GM18951 (cell line): ENCODE measurements around the gene CASR.
"Not testable (repeated sequence)": the region's sequence is repeated elsewhere in the genome, so short reads cannot be mapped to it uniquely, and the experiment has no call there.

Source experiments
- POLR2A ChIP-seq: IDR thresholded peaks from 4 replicates; pipeline ENCODE4 v1.6.1; 2011; ENCODE audit warnings: mild to moderate bottlenecking; ENCODE audit not compliant: insufficient read length, insufficient read depth; ENCODE audit errors: extremely low read depth
- in situ Hi-C: fragments of 300-500 bp; cut with MboI; formaldehyde crosslinking; loops from one replicate; pipeline ENCODE4 v1.12.0; 2022; ENCODE audit warnings: low sequenced_read_pairs, mixed read lengths, inconsistent platforms; ENCODE audit not compliant: unreplicated experiment

CASR gene

GRCh38 chr3:122189357-122189756 is 5.9 kb downstream of the CASR start:
- in situ Hi-C loops, result no loop called here
- TF ChIP-seq POLR2A, result no peak

GRCh38 chr3:122190525-122190924 is 7.1 kb downstream of the CASR start:
- TF ChIP-seq POLR2A, result no peak

DNA sequence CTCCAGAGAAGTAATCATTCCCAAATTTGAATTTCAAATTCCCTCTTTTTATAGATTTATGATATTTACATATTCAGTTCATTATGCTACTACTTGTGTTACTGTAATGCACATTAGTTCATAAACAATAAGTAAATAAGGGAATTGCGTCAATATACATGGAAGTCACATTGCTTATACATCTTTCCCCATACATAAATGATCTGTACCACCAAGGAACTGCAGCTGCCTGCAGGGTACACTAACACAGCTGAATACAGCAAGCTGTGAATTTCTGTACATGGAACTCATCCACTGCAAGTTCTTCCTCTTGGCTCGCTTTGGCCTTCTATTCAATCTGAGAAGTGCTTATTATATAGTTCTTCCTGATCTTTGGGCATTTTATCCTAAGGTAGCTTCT is 15.5 kb downstream of the CASR start:
- in situ Hi-C loops, result no loop called here
- TF ChIP-seq POLR2A, result no peak

More at GRCh38 chr3:122190525-122190924, 7.1 kb downstream of the CASR start:
- in situ Hi-C loops, result no loop called here

DNA sequence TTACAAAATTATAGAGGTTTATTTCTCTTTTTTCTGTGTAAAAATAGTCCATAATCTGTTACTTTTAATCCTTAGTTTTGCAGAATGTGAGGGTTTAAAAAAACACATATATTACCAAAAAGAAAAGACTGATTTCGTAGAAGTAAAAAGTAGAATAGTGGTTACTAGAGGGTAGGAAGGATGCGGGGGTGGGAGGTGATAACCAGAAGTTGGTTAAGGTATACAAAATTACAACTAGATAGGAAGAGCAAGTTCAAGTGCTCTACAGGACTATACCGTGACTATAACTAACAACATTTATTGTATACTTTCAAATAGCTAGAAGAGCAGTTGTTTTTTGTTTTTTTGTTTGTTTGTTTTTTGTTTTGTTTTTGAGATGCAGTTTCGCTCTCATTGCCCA is 16.1 kb downstream of the CASR start:
- no peak for TF ChIP-seq POLR2A
- in situ Hi-C loops, result no loop called here

- no peak for TF ChIP-seq POLR2A
- in situ Hi-C loops, result no loop called here
Measured at GRCh38 chr3:122200661-122201060, 17.2 kb downstream of the CASR start.

- in situ Hi-C loops, result not testable (repeated sequence)
Measured at GRCh38 chr3:122201476-122201875, 18.0 kb downstream of the CASR start.

DNA sequence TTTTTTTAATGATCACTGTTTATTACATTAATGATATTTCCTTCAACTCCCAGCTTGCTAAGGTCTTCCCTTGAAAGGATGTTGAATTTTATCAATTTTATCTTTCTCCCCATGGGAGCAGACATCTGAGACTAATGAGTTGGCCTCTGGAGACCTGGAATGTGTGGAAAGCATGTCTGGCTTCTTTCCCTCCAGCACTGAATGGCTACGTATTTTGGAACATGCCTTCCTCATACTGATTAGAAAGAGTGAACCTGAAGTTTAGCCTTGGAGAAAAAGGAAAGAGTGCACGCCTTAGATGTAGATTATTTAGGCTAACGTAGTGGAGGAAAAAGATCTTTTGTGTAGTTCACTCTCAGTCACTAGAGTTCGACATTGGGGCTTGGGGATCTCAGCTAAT is 25.1 kb downstream of the CASR start:
- in situ Hi-C loops, result no loop called here
- no peak for TF ChIP-seq POLR2A

DNA sequence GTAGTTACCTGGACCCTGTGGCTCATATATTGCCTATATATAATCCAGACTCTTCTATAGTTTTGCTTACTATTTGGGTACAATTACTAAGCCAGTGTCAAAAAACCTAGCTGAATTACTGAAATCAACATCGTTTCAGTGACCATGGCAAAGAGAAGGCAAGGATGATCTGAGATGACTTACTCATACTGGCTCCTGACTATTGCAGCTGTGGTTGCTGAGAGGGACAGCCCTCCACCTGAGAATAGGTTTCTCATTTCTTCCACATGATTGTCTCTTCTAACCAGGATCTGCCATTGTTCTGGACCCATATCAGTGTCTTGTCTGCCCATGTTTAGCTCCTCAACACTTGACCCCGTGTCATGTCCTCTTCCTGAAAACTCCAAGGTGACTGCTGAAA is 30.2 kb downstream of the CASR start:
- in situ Hi-C loops, result no loop called here
- no peak for TF ChIP-seq POLR2A

GRCh38 chr3:122214711-122215110 is 31.2 kb downstream of the CASR start:
- no peak for TF ChIP-seq POLR2A
- in situ Hi-C loops, result no loop called here

DNA sequence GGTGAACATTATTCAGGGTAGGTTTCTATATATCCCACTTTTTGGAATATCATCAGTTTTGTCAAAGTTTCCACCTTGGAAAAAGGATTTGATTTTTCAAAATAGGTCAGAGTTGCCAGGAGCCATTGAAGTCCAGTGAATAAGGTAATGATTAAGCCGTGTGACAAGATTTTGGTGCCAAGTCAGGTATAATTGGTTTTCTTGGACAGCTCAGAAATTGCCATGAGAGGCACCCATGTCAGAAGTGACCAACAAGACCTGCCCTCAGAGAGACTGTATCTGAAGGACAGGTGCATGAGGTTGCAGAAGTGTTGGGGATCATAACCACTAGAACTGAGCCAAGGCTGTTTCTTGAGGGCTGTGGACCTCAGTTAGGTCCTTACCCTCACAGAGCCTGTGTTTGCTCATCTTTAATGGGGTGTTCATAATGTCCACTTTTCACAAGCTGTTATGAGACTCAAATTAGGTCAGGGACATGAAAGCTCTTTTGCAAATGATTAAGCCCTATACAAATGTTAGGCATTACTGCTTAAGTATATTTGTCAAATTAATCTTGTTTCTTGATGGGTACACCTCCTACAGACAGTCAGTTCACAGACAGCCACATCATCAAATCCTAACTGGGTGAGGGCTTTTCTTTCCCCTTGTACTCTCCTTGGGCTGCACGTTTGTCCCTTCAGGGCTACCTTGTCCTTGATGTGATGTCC is 32.3 kb downstream of the CASR start:
- TF ChIP-seq POLR2A, result no peak
- in situ Hi-C loops, result no loop called here

DNA sequence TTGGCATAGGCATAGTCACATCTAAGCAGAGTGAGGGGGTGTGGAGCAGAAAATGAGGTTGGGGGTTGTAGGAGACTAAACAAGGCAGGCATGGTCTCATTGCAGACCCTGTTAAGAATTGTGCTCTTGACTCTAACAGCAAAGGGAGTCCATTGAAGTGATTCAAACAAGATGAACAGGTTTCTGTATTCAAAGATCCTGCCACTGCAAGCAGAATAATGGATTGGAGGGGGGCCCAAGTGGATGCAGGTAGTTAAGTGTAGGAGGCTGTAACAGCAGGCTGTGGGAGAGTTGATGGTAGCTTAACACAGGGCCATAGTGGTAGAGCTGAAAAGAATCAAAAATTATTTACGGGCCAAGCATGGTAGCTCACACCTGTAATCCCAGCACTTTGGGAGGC is 34.4 kb downstream of the CASR start:
- no peak for TF ChIP-seq POLR2A
- in situ Hi-C loops, result no loop called here

GRCh38 chr3:122219242-122219872 is 35.9 kb downstream of the CASR start:
- TF ChIP-seq POLR2A, result no peak
- in situ Hi-C loops, result no loop called here

GRCh38 chr3:122227036-122227781 is 43.7 kb downstream of the CASR start:
- in situ Hi-C loops, result no loop called here
- TF ChIP-seq POLR2A, result no peak

DNA sequence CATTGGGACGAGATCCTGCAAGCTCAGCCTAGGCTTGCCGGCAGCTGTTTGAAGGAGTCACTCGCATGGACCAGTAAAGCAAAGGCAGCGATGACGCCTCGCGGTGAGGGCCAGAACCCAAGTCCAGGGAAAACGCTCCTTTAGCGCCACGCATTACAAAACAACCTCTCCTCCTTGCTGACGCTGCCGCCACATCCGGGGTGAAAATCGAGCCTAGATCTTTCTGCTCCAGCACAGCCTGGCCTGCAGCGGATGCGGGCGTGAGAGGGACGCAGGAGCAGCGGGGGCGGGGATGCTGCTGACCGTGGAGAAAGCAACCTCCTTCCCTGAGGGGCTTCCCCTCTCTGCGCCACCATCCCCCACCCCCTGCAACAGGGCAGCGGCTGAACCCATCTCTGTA is 46.7 kb downstream of the CASR start:
- in situ Hi-C loops, result no loop called here
- no peak for TF ChIP-seq POLR2A
